Measurements from ENCODE around the gene SPDYC.

SPDYC gene

DNA sequence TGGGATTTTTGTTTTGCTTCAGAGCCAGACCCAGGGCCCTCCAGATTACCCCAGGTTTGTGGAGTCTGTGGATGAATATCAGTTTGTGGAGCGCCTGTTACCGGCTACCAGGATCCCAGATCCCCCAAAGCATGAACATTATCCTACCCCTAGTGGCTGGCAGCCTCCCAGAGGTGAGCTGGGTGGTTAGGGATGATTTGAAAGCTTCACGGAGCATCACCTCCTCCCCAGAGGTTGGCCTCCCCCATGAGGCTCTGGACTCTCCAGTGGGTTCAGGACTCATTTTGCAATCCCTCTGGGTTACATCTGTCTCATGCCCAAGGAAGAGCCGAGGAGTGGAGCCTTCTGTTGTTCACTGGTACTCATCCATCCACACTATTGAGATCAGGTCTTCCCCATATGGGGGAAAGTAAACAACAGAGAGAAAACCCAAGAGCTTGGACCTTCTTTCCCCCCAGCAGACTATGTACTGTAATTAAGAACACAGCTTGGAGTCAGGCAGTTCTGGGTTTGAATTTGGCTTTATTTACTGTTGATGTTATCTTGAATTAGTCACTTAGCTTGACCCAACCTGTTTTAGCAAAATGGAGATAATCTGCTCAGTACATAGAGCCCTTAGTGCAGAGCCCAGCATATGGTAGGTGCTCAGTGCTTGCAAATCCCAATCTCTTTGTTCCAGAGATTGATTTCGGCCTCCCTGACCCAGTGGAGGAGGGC lies 45.4 kb upstream of the SPDYC start:
- peaks cover 28% of the 10 kb centered on the region for H3K4me1 ChIP-seq (ENCODE audit: low read depth, poor library complexity, severe bottlenecking)
- H3K36me3 ChIP-seq (ENCODE audit: insufficient read depth), result no peaks in the 10 kb centered on the region; the same call in 1 of the 2 replicates

GRCh38 chr11:65125197-65126056 lies 44.6 kb upstream of the SPDYC start:
- Histone ChIP-seq H3K79me2 (ENCODE audit: insufficient read depth, low read depth) (peaks cover 35% of the 10 kb centered on the region), H3K36me3 (ENCODE audit: insufficient read depth) (no peaks in the 10 kb centered on the region; the same call in 1 of the 2 replicates), H3K4me1 (ENCODE audit: low read depth, poor library complexity, severe bottlenecking) (peaks cover 20% of the 10 kb centered on the region), H3K4me2 (no peak overlapping the region), H3K4me3 (IDR thresholded peaks at IDR 0.05; ENCODE audit: insufficient read depth, low read depth, low read length) (no peak overlapping the region), H3K27ac (no peak overlapping the region), H3K9ac (no peak overlapping the region), H4K20me1 (ENCODE audit: insufficient read depth) (no peaks in the 10 kb centered on the region), H2AFZ (ENCODE audit: low read depth) (no peak overlapping the region), H3K27me3 (ENCODE audit: insufficient read depth, low read depth) (no peaks in the 10 kb centered on the region)
- TF ChIP-seq, protein P1, sequence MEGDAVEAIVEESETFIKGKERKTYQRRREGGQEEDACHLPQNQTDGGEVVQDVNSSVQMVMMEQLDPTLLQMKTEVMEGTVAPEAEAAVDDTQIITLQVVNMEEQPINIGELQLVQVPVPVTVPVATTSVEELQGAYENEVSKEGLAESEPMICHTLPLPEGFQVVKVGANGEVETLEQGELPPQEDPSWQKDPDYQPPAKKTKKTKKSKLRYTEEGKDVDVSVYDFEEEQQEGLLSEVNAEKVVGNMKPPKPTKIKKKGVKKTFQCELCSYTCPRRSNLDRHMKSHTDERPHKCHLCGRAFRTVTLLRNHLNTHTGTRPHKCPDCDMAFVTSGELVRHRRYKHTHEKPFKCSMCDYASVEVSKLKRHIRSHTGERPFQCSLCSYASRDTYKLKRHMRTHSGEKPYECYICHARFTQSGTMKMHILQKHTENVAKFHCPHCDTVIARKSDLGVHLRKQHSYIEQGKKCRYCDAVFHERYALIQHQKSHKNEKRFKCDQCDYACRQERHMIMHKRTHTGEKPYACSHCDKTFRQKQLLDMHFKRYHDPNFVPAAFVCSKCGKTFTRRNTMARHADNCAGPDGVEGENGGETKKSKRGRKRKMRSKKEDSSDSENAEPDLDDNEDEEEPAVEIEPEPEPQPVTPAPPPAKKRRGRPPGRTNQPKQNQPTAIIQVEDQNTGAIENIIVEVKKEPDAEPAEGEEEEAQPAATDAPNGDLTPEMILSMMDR (conservative IDR thresholded peaks at IDR 0.05; ENCODE audit: low read depth, low read length), result no peak

More for the DNA sequence above, 45.4 kb upstream of the SPDYC start:
- H4K20me1 ChIP-seq (ENCODE audit: insufficient read depth), result no peaks in the 10 kb centered on the region
- H3K4me3 ChIP-seq (IDR thresholded peaks at IDR 0.05; ENCODE audit: insufficient read depth, low read depth, low read length), result no peak overlapping the region
- no peak overlapping the region for H3K27ac ChIP-seq
- peaks cover 42% of the 10 kb centered on the region for H3K79me2 ChIP-seq (ENCODE audit: insufficient read depth, low read depth)
- TF ChIP-seq, protein P1 (conservative IDR thresholded peaks at IDR 0.05; ENCODE audit: low read depth, low read length), result no peak
- H3K27me3 ChIP-seq (ENCODE audit: insufficient read depth, low read depth), result no peaks in the 10 kb centered on the region
- H3K9ac ChIP-seq, result no peak overlapping the region
- no peak overlapping the region for H3K4me2 ChIP-seq
- H2AFZ ChIP-seq (ENCODE audit: low read depth), result no peak overlapping the region

- Histone ChIP-seq H3K36me3 (ENCODE audit: insufficient read depth) (no peaks in the 10 kb centered on the region; the same call in 1 of the 2 replicates), H3K4me2 (no peak overlapping the region), H4K20me1 (ENCODE audit: insufficient read depth) (no peaks in the 10 kb centered on the region), H3K79me2 (ENCODE audit: insufficient read depth, low read depth) (peaks cover 21% of the 10 kb centered on the region), H3K4me1 (ENCODE audit: low read depth, poor library complexity, severe bottlenecking) (peaks cover 13% of the 10 kb centered on the region), H2AFZ (ENCODE audit: low read depth) (no peak overlapping the region), H3K27me3 (ENCODE audit: insufficient read depth, low read depth) (no peaks in the 10 kb centered on the region), H3K27ac (no peak overlapping the region), H3K4me3 (IDR thresholded peaks at IDR 0.05; ENCODE audit: insufficient read depth, low read depth, low read length) (no peak overlapping the region), H3K9ac (no peak overlapping the region)
- TF ChIP-seq, protein P1 (conservative IDR thresholded peaks at IDR 0.05; ENCODE audit: low read depth, low read length), result no peak
Observed at GRCh38 chr11:65126624-65127274, 43.3 kb upstream of the SPDYC start.

GRCh38 chr11:65127473-65128181 lies 42.4 kb upstream of the SPDYC start:
- no peak overlapping the region for H3K27ac ChIP-seq
- H3K9ac ChIP-seq, result no peak overlapping the region
- H4K20me1 ChIP-seq (ENCODE audit: insufficient read depth), result no peaks in the 10 kb centered on the region

More at GRCh38 chr11:65127473-65128181, 42.4 kb upstream of the SPDYC start:
- peaks cover 19% of the 10 kb centered on the region for H3K79me2 ChIP-seq (ENCODE audit: insufficient read depth, low read depth)
- no peak overlapping the region for H2AFZ ChIP-seq (ENCODE audit: low read depth)
- H3K4me3 ChIP-seq (IDR thresholded peaks at IDR 0.05; ENCODE audit: insufficient read depth, low read depth, low read length), result no peak overlapping the region
- TF ChIP-seq, protein P1 (conservative IDR thresholded peaks at IDR 0.05; ENCODE audit: low read depth, low read length), result no peak
- H3K36me3 ChIP-seq (ENCODE audit: insufficient read depth), result no peaks in the 10 kb centered on the region; the same call in 1 of the 2 replicates
- H3K27me3 ChIP-seq (ENCODE audit: insufficient read depth, low read depth), result no peaks in the 10 kb centered on the region
- no peak overlapping the region for H3K4me2 ChIP-seq
- peaks cover 20% of the 10 kb centered on the region for H3K4me1 ChIP-seq (ENCODE audit: low read depth, poor library complexity, severe bottlenecking)
